H9 (cell line): ENCODE measurements around the gene RFPL2. TPM values are rescaled to one million over a fixed set of nuclear protein-coding genes. Genes with fewer than 3 reads are reported as not detected.

Experiments used
- DNase-seq: peaks from one replicate; pipeline ENCODE4 v3.0.0-alpha.2; 2017
- H2AFZ ChIP-seq: one replicate; pipeline ENCODE4 v1.6.1; 2013; ENCODE audit warnings: mild to moderate bottlenecking, low read length, control low read depth, moderate library complexity
- H2AK5ac ChIP-seq: 2 replicates; pipeline ENCODE4 v1.6.1; 2013; ENCODE audit warnings: low read length, control low read depth, mixed read lengths; ENCODE audit not compliant: insufficient read length
- H2BK120ac ChIP-seq: one replicate; pipeline ENCODE4 v1.6.1; 2013; ENCODE audit warnings: low read depth, mild to moderate bottlenecking, low read length, control low read depth, inconsistent platforms; ENCODE audit not compliant: poor library complexity, severe bottlenecking
- H2BK12ac ChIP-seq: 2 replicates; pipeline ENCODE4 v1.6.1; 2013; ENCODE audit warnings: low read length, control low read depth, mixed read lengths, low read depth; ENCODE audit not compliant: insufficient read length
- H2BK15ac ChIP-seq: 2 replicates; pipeline ENCODE4 v1.6.1; 2013; ENCODE audit warnings: low read depth, low read length, control low read depth
- H2BK20ac ChIP-seq: one replicate; pipeline ENCODE4 v1.6.1; 2013; ENCODE audit warnings: low read depth, mild to moderate bottlenecking, low read length, control low read depth, inconsistent platforms; ENCODE audit not compliant: poor library complexity, severe bottlenecking
- H2BK5ac ChIP-seq: 2 replicates; pipeline ENCODE4 v1.6.1; 2013; ENCODE audit warnings: low read length, control low read depth, mixed read lengths; ENCODE audit not compliant: insufficient read length
- H3K14ac ChIP-seq: 2 replicates; pipeline ENCODE4 v1.6.1; 2013; ENCODE audit warnings: low read length, control low read depth; ENCODE audit not compliant: insufficient read depth
- H3K18ac ChIP-seq: 2 replicates; pipeline ENCODE4 v1.6.1; 2013; ENCODE audit warnings: low read depth, mild to moderate bottlenecking, mixed read lengths, low read length, control low read depth; ENCODE audit not compliant: insufficient read length
- H3K23ac ChIP-seq: 2 replicates; pipeline ENCODE4 v1.6.1; 2013; ENCODE audit warnings: low read length, control low read depth, mixed read lengths, low read depth; ENCODE audit not compliant: insufficient read length
- H3K23me2 ChIP-seq: 2 replicates; pipeline ENCODE4 v1.6.1; 2013; ENCODE audit warnings: low read depth, mild to moderate bottlenecking, mixed read lengths, low read length, control low read depth; ENCODE audit not compliant: insufficient read length, poor library complexity, severe bottlenecking
- H3K27ac ChIP-seq: 2 replicates; pipeline ENCODE4 v1.5.1; 2013; ENCODE audit warnings: low read length, control low read depth, mixed read lengths, low read depth; ENCODE audit not compliant: insufficient read length
- H3K27me3 ChIP-seq: 2 replicates; pipeline ENCODE4 v1.6.1; 2013; ENCODE audit warnings: low read length, control low read depth, inconsistent platforms; ENCODE audit not compliant: insufficient read depth
- H3K4ac ChIP-seq: 2 replicates; pipeline ENCODE4 v1.6.1; 2013; ENCODE audit warnings: low read depth, mild to moderate bottlenecking, control low read depth, inconsistent platforms, low read length, moderate library complexity
- H3K4me1 ChIP-seq: 2 replicates; pipeline ENCODE4 v1.6.1; 2013; ENCODE audit warnings: low read length, control low read depth, inconsistent platforms; ENCODE audit not compliant: insufficient read depth
- H3K4me2 ChIP-seq: 2 replicates; pipeline ENCODE4 v1.6.1; 2013; ENCODE audit warnings: low read length, control low read depth, mixed read lengths; ENCODE audit not compliant: insufficient read length, insufficient read depth
- H3K56ac ChIP-seq: 2 replicates; pipeline ENCODE4 v1.6.1; 2013; ENCODE audit warnings: low read depth, mild to moderate bottlenecking, mixed read lengths, low read length, control low read depth; ENCODE audit not compliant: insufficient read length
- H3K79me1 ChIP-seq: 2 replicates; pipeline ENCODE4 v1.6.1; 2013; ENCODE audit warnings: low read depth, mild to moderate bottlenecking, moderate library complexity, low read length, control low read depth, inconsistent platforms; ENCODE audit not compliant: insufficient read depth, poor library complexity, severe bottlenecking
- H3K79me2 ChIP-seq: 2 replicates; pipeline ENCODE4 v1.6.1; 2013; ENCODE audit warnings: low read length, control low read depth, inconsistent platforms; ENCODE audit not compliant: insufficient read depth
- H3K9ac ChIP-seq: 2 replicates; pipeline ENCODE4 v1.6.1; 2013; ENCODE audit warnings: low read length, control low read depth, mixed read lengths; ENCODE audit not compliant: insufficient read length; ENCODE audit errors: extremely low read depth
- H3K9me3 ChIP-seq: one replicate; pipeline ENCODE4 v1.6.1; 2013; ENCODE audit warnings: low read depth, low read length, inconsistent platforms; ENCODE audit not compliant: control insufficient read depth
- H3T11ph ChIP-seq: one replicate; pipeline ENCODE4 v1.6.1; 2013; ENCODE audit warnings: mild to moderate bottlenecking, low read length, control low read depth, inconsistent platforms
- H4K20me1 ChIP-seq: one replicate; pipeline ENCODE4 v1.6.1; 2013; ENCODE audit not compliant: control insufficient read depth, insufficient read length, insufficient read depth
- H4K5ac ChIP-seq: 2 replicates; pipeline ENCODE4 v1.6.1; 2013; ENCODE audit warnings: low read depth, mild to moderate bottlenecking, mixed read lengths, low read length, control low read depth; ENCODE audit not compliant: insufficient read length
- H4K8ac ChIP-seq: replicated peaks from 2 replicates; pipeline ENCODE4 v1.6.1; 2013; ENCODE audit warnings: low read length, control low read depth, mixed read lengths, low read depth; ENCODE audit not compliant: insufficient read length
- H4K91ac ChIP-seq: 2 replicates; pipeline ENCODE4 v1.6.1; 2013; ENCODE audit warnings: low read depth, mild to moderate bottlenecking, moderate library complexity, mixed read lengths, low read length, control low read depth; ENCODE audit not compliant: insufficient read length
- H3K27ac Mint-ChIP-seq, 3 experiments: 2 replicates in 2 of 3; 3 replicates in 1 of 3; pipeline ENCODE4 v1.8.0; 2020 to 2021; ENCODE audit warnings: mixed read lengths in 3 of 3, mild to moderate bottlenecking in 1 of 3, moderate library complexity in 1 of 3
- H3K27me3 Mint-ChIP-seq: 2 replicates; pipeline ENCODE4 v1.8.0; 2021; ENCODE audit warnings: low read depth, mild to moderate bottlenecking, moderate library complexity, mixed read lengths
- H3K36me3 Mint-ChIP-seq, 3 experiments: 2 replicates in 2 of 3; 3 replicates in 1 of 3; pipeline ENCODE4 v1.8.0; 2020 to 2021; ENCODE audit warnings: low read depth in 3 of 3, mixed read lengths in 3 of 3; ENCODE audit not compliant: insufficient read depth in 1 of 3
- H3K4me1 Mint-ChIP-seq, 2 experiments: 2 replicates each; pipeline ENCODE4 v1.8.0; 2020; ENCODE audit warnings: mixed read lengths in 2 of 2
- H3K4me3 Mint-ChIP-seq, 2 experiments: 2 replicates in 1 of 2; 3 replicates in 1 of 2; pipeline ENCODE4 v1.8.0; 2020 to 2021; ENCODE audit warnings: mild to moderate bottlenecking in 2 of 2, mixed read lengths in 2 of 2, moderate library complexity in 1 of 2
- H3K9me3 Mint-ChIP-seq, 2 experiments: 2 replicates in 1 of 2; 3 replicates in 1 of 2; pipeline ENCODE4 v1.8.0; 2020; ENCODE audit warnings: mild to moderate bottlenecking in 2 of 2, mixed read lengths in 2 of 2, moderate library complexity in 1 of 2
- CTCF ChIP-seq: fragments of 200-600 bp; sonication (generic); conservative IDR thresholded peaks from 3 replicates; pipeline ENCODE4 v1.8.0; 2021; ENCODE audit warnings: antibody characterized with exemption, mild to moderate bottlenecking
- WGBS: extraction: QIAGEN DNeasy Blood & Tissue Kit; methylation state at CpG from one replicate; pipeline ENCODE4 v1.1.7; 2013; ENCODE audit warnings: missing lambda C conversion rate, low lambda C conversion rate, mixed read lengths; ENCODE audit not compliant: insufficient read length; ENCODE audit errors: extremely low coverage; 5-methylcytosine and 5-hydroxymethylcytosine counted together
- total RNA-seq: library from RNA; stranded (reverse); gene quantifications from 2 replicates; pipeline ENCODE4 v1.2.1, GENCODE V29; 2021

The RFPL2 gene
- total RNA-seq, 1 experiment from 2014 or later: not detected

- Histone ChIP-seq H3K23ac (no peak overlapping the region), H2AK5ac (no peak overlapping the region), H4K8ac (no peak overlapping the region), H2BK15ac (no peak overlapping the region), H3K14ac (no peak overlapping the region), H3K4ac (no peak overlapping the region), H3K79me2 (no peaks in the 10 kb centered on the region), H2AFZ (no peak overlapping the region), H3K27me3 (no peaks in the 10 kb centered on the region), H4K91ac (no peak overlapping the region), H3K4me1 (no peaks in the 10 kb centered on the region), H3K27ac (no peak overlapping the region), H4K5ac (no peak overlapping the region), H4K20me1 (no peaks in the 10 kb centered on the region), H3K4me2 (no peak overlapping the region), H2BK12ac (no peak overlapping the region), H3K9ac (no peak overlapping the region), H2BK20ac (no peak overlapping the region), H3K18ac (no peak overlapping the region), H3K79me1 (no peaks in the 10 kb centered on the region), H2BK120ac (no peak overlapping the region), H3T11ph (no peak overlapping the region), H3K9me3 (no peaks in the 10 kb centered on the region), H2BK5ac (no peak overlapping the region), H3K23me2 (no peaks in the 10 kb centered on the region), H3K56ac (no peak overlapping the region)
- no peak overlapping the region for H3K4me3 Mint-ChIP-seq
- H3K9me3 Mint-ChIP-seq: no peaks in the 10 kb centered on the region
- peaks cover 10 to 11% of the 10 kb centered on the region in 2 experiments for H3K4me1 Mint-ChIP-seq
- DNase-seq: no peak
- peaks cover 41% of the 10 kb centered on the region for H3K27me3 Mint-ChIP-seq
- WGBS: no CpG with 5 or more reads among the region's 10 CpGs
- TF ChIP-seq CTCF: no peak
- no peaks in the 10 kb centered on the region for H3K36me3 Mint-ChIP-seq
- H3K27ac Mint-ChIP-seq: no peak overlapping the region
Measured at GRCh38 chr22:32216911-32217310, 12.0 kb upstream of the RFPL2 start.
